ENCODE measurements around the gene GFRA3. TPM values are rescaled to one million over a fixed set of nuclear protein-coding genes. Genes with fewer than 3 reads are reported as not detected.

GFRA3 gene
- total RNA-seq, 2 experiments from 2014 or later: 0.16 to 0.18 TPM

GRCh38 chr5:138224712-138225111 lies 49.7 kb downstream of the GFRA3 start:
- ATAC-seq: no peak
- no peak for DNase-seq
- H3K36me3 Mint-ChIP-seq (ENCODE audit: low read depth): no peaks in the 10 kb centered on the region
- H3K27me3 Mint-ChIP-seq (ENCODE audit: low read depth): peaks cover 26% of the 10 kb centered on the region
- H3K9me3 Mint-ChIP-seq (ENCODE audit: insufficient read depth): peaks cover 3% of the 10 kb centered on the region
- ChIA-PET POLR2A (no interaction called here), CTCF (interaction anchor here (1.0 to 1.4 kb wide), 6 partner anchors 18 to 130 kb away, joined by 3 to 4 read pairs (median 4); partner anchors contain the start of gene KDM3B)
- H3K4me1 Mint-ChIP-seq (ENCODE audit: low read depth): peaks cover 6% of the 10 kb centered on the region
- H3K27ac Mint-ChIP-seq: no peak overlapping the region
- H3K4me3 Mint-ChIP-seq: no peak overlapping the region

- DNase-seq (no peak), ATAC-seq (no peak)
- ChIA-PET POLR2A (interaction anchor here (1.1 kb wide), 1 partner anchor 11 kb away, joined by 3 read pairs; the partner anchor contains the start of gene CDC23), CTCF (interaction anchor here (0.7 to 1.8 kb wide), 10 partner anchors 8 to 185 kb away, joined by 3 to 8 read pairs (median 5); partner anchors contain the start of genes CDC23 and CDC25C)
- peaks cover 6% of the 10 kb centered on the region for H3K4me1 Mint-ChIP-seq (ENCODE audit: low read depth)
- H3K4me3 Mint-ChIP-seq: no peak overlapping the region
- H3K36me3 Mint-ChIP-seq (ENCODE audit: low read depth): no peaks in the 10 kb centered on the region
- peaks cover 3% of the 10 kb centered on the region for H3K9me3 Mint-ChIP-seq (ENCODE audit: insufficient read depth)
- no peak overlapping the region for H3K27ac Mint-ChIP-seq
- peaks cover 27% of the 10 kb centered on the region for H3K27me3 Mint-ChIP-seq (ENCODE audit: low read depth)
Measured at GRCh38 chr5:138223532-138223931, 50.9 kb downstream of the GFRA3 start.

GRCh38 chr5:138216799-138217198 lies 57.6 kb downstream of the GFRA3 start:
- POLR2A ChIA-PET: no interaction called here

GRCh38 chr5:138213161-138214029 lies 61.0 kb downstream of the GFRA3 start, which contains the start of gene CDC23:
CDC23 (minus strand) TSS chr5:138213323; CDS start chr5:138213312, 11 bp downstream.
- H3K27ac Mint-ChIP-seq: peak within 1 kb of the TSS; percentile 98
- peak; percentile 99 for ATAC-seq
- no peaks in the 10 kb centered on the region for H3K27me3 Mint-ChIP-seq (ENCODE audit: low read depth)
- H3K4me1 Mint-ChIP-seq (ENCODE audit: low read depth): peaks cover 22% of the 10 kb centered on the region
- peak; percentile 96 for DNase-seq
- no peaks in the 10 kb centered on the region for H3K9me3 Mint-ChIP-seq (ENCODE audit: insufficient read depth)
- peaks cover 11% of the 10 kb centered on the region for H3K36me3 Mint-ChIP-seq (ENCODE audit: low read depth)
- peak within 1 kb of the TSS; percentile 99 for H3K4me3 Mint-ChIP-seq
- ChIA-PET CTCF (interaction anchor here (0.8 to 3.1 kb wide), 9 partner anchors 9 to 188 kb away, joined by 3 to 12 read pairs (median 4); partner anchors contain the start of genes BRD8, GFRA3, KDM3B and KIF20A), POLR2A (interaction anchor here (0.8 to 1.5 kb wide), 13 partner anchors 9 to 325 kb away, joined by 3 to 9 read pairs (median 3); partner anchors contain the start of genes BRD8, CDC25C, EGR1 and KDM3B)

More at GRCh38 chr5:138216799-138217198, 57.6 kb downstream of the GFRA3 start:
- H3K27ac Mint-ChIP-seq: no peak overlapping the region
- CTCF ChIA-PET: interaction anchor here (1.0 kb wide), 1 partner anchor 137 kb away, joined by 3 read pairs; no protein-coding TSS in a partner anchor
- peaks cover 8% of the 10 kb centered on the region for H3K27me3 Mint-ChIP-seq (ENCODE audit: low read depth)
- no peak for ATAC-seq
- peaks cover 6% of the 10 kb centered on the region for H3K36me3 Mint-ChIP-seq (ENCODE audit: low read depth)
- no peaks in the 10 kb centered on the region for H3K9me3 Mint-ChIP-seq (ENCODE audit: insufficient read depth)
- no peak for DNase-seq
- H3K4me1 Mint-ChIP-seq (ENCODE audit: low read depth): peaks cover 15% of the 10 kb centered on the region
- no peak overlapping the region for H3K4me3 Mint-ChIP-seq

- Mint-ChIP-seq H3K4me3 (peak overlapping the region; percentile 99), H3K27ac (peak overlapping the region; percentile 98), H3K4me1 (ENCODE audit: low read depth) (peaks cover 22% of the 10 kb centered on the region), H3K36me3 (ENCODE audit: low read depth) (peaks cover 15% of the 10 kb centered on the region), H3K27me3 (ENCODE audit: low read depth) (no peaks in the 10 kb centered on the region), H3K9me3 (ENCODE audit: insufficient read depth) (no peaks in the 10 kb centered on the region)
- ChIA-PET POLR2A (interaction anchor here (0.9 to 1.5 kb wide), 13 partner anchors 10 to 331 kb away, joined by 3 to 9 read pairs (median 4); partner anchors contain the start of genes BRD8, CDC25C, EGR1 and ETF1), CTCF (interaction anchor here (0.8 to 3.1 kb wide), 10 partner anchors 10 to 189 kb away, joined by 3 to 12 read pairs (median 4); partner anchors contain the start of genes BRD8, GFRA3, KDM3B and KIF20A)
- ATAC-seq (peak; percentile 50), DNase-seq (peak; percentile 39)
Measured at GRCh38 chr5:138212828-138213160, 61.6 kb downstream of the GFRA3 start.

GRCh38 chr5:138210985-138211384 lies 63.4 kb downstream of the GFRA3 start:
- Mint-ChIP-seq H3K36me3 (ENCODE audit: low read depth) (peaks cover 17% of the 10 kb centered on the region), H3K4me3 (no peak overlapping the region), H3K27me3 (ENCODE audit: low read depth) (no peaks in the 10 kb centered on the region), H3K27ac (no peak overlapping the region), H3K9me3 (ENCODE audit: insufficient read depth) (no peaks in the 10 kb centered on the region), H3K4me1 (ENCODE audit: low read depth) (peaks cover 22% of the 10 kb centered on the region)
- ATAC-seq (no peak), DNase-seq (no peak)
- POLR2A ChIA-PET: no interaction called here
- CTCF ChIA-PET: no interaction called here

Other genes starting within 250 kb of the GFRA3 start
- gene FAM13B, start 241.5 kb downstream of the GFRA3 start, total RNA-seq: 10 to 100 TPM; 37.7 to 39.7 TPM
- not detected for gene WNT8A, start 190.6 kb downstream of the GFRA3 start, total RNA-seq
- gene NME5, start 135.2 kb downstream of the GFRA3 start, total RNA-seq: not detected
- gene BRD8, start 96.0 kb downstream of the GFRA3 start, total RNA-seq: 10 to 100 TPM; 72.3 to 76.3 TPM
- 10 to 100 TPM; 70.1 to 72.0 TPM for gene KIF20A, start 95.5 kb downstream of the GFRA3 start, total RNA-seq
- 10 to 100 TPM; 34.1 to 36.6 TPM for gene CDC23, start 61.3 kb downstream of the GFRA3 start, total RNA-seq
- 10 to 100 TPM; 15.0 to 18.3 TPM for gene CDC25C, start 57.2 kb upstream of the GFRA3 start, total RNA-seq
- gene FAM53C, start 63.6 kb upstream of the GFRA3 start, total RNA-seq: 10 to 100 TPM; 26.9 to 29.9 TPM
- gene KDM3B, start 78.1 kb upstream of the GFRA3 start, total RNA-seq: 10 to 100 TPM; 53.1 to 55.0 TPM
- gene REEP2, start 164.4 kb upstream of the GFRA3 start, total RNA-seq: 1 to 10 TPM in 1 of 2 experiments, under 1 TPM in 1; 0.68 to 1.1 TPM
- 10 to 100 TPM in 1 of 2 experiments, 1 to 10 TPM in 1; 8.9 to 10.1 TPM for gene EGR1, start 190.9 kb upstream of the GFRA3 start, total RNA-seq

All from activated CD8-positive, alpha-beta T cell treated with anti-CD3 and anti-CD28 coated beads, Interleukin-2, amount 10 ng/mL, durations not matched to agents 7 days and 5 days (primary cell).